Fibroblast of the aortic adventitia (primary cell): ENCODE data around the gene MARCKS. TPM values are rescaled to one million over a fixed set of nuclear protein-coding genes. Genes with fewer than 3 reads are reported as not detected.
"Not testable (repeated sequence)": the region's sequence is repeated elsewhere in the genome, so short reads cannot be mapped to it uniquely, and the experiment has no call there.

ENCODE experiments used
- DNase-seq: peaks from one replicate; pipeline ENCODE4 v3.0.0-alpha.2; 2010; ENCODE audit warnings: low read depth
- H3K4me3 ChIP-seq: 2 replicates; pipeline ENCODE4 v1.5.1; 2011; ENCODE audit warnings: low read depth, mild to moderate bottlenecking, control low read depth, low read length, moderate library complexity
- total RNA-seq: library from RNA; depleted of rRNA; stranded (reverse); fragments of >200 nt; gene quantifications from 2 replicates; pipeline ENCODE4 v1.2.3, GENCODE V29; 2012; ENCODE audit warnings: low replicate concordance
- TF ChIP-seq, protein P1 (sequence below): IDR thresholded peaks from 2 replicates; pipeline ENCODE4 v1.5.1; 2011; ENCODE audit warnings: mild to moderate bottlenecking, low read length, control low read depth, inconsistent platforms; ENCODE audit not compliant: insufficient read depth

Gene MARCKS
- total RNA-seq, 1 donor = 122 TPM

DNA sequence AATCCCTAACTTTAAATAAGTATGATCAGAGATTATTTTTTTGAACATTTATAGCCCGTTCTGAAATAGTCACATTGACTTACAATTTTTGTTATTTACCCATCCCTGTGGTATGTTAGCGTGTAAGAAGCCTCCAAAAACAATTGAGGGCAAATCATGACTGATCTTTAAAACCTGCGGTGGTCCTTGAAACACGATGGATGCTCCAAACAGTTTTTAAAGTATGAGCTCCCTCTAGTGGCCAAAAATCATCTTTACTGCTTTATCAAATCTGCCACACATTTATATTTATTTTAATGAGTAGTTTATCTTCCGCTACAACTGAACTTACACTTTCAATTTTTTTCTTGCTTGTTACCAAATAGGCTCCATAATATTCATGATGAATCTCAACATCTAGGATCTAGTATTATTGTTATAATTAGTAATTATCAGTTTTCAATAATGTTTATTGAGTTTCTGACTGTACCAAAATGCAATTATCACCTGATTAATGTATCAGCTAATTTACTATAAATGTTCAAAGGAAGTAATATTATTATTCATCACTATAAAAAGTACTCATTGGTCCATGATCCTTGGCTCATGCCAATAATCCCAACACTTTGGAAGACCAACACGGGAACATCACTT lies 52.2 kb downstream of the MARCKS start:
- DNase-seq = peak; percentile 88
- TF ChIP-seq, protein P1, sequence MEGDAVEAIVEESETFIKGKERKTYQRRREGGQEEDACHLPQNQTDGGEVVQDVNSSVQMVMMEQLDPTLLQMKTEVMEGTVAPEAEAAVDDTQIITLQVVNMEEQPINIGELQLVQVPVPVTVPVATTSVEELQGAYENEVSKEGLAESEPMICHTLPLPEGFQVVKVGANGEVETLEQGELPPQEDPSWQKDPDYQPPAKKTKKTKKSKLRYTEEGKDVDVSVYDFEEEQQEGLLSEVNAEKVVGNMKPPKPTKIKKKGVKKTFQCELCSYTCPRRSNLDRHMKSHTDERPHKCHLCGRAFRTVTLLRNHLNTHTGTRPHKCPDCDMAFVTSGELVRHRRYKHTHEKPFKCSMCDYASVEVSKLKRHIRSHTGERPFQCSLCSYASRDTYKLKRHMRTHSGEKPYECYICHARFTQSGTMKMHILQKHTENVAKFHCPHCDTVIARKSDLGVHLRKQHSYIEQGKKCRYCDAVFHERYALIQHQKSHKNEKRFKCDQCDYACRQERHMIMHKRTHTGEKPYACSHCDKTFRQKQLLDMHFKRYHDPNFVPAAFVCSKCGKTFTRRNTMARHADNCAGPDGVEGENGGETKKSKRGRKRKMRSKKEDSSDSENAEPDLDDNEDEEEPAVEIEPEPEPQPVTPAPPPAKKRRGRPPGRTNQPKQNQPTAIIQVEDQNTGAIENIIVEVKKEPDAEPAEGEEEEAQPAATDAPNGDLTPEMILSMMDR = peak; percentile 60
- H3K4me3 ChIP-seq = no peak overlapping the region

DNA sequence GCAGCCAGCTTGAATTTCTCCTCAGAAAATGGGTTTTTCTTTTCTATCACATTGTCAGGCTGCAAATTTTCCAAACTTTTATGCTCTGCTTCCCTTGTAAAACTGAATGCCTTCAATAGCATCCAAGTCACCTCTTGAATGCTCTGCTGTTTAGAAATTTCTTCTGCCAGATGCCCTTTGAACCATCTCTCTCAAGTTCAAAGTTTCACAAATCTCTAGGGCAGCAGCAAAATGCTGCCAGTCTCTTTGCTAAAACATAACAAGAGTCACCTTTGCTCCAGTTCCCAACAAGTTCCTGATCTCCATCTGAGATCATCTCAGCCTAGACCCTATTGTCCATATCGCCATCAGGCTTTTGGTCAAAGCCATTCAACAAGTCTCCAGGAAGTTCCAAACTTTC lies 53.1 kb downstream of the MARCKS start:
- H3K4me3 ChIP-seq, DNase-seq: not testable (repeated sequence)

Other genes with a start within 250 kb of the MARCKS start
- 77.1 and 176 TPM in 2 replicates for gene HDAC2, start 113.8 kb downstream of the MARCKS start, total RNA-seq